WTC11 (cell line): ENCODE measurements around the gene ZNF200. TPM values are rescaled to one million over a fixed set of nuclear protein-coding genes. Genes with fewer than 3 reads are reported as not detected.
"Not testable (repeated sequence)": the region's sequence is repeated elsewhere in the genome, so short reads cannot be mapped to it uniquely, and the experiment has no call there.

ENCODE experiments used
- ATAC-seq: fragments of 200-7000 bp; cut with Tn5 transposase; 2 replicates; pipeline ENCODE4 v1.10.0; 2021; ENCODE audit warnings: mild to moderate bottlenecking, moderate library complexity
- CTCF ChIA-PET: fragments of 300-600 bp; sonication (Branson Sonifier 250); formaldehyde crosslinking; loops from one replicate; lab custom pipeline; 2021; ENCODE audit warnings: antibody characterized with exemption; lab: Charles Lee
- POLR2A ChIA-PET: fragments of 350-600 bp; sonication (Branson Sonifier 250); formaldehyde crosslinking; loops from one replicate; lab custom pipeline; 2021; ENCODE audit warnings: antibody characterized with exemption; lab: Charles Lee
- DNase-seq: peaks from one replicate; pipeline ENCODE4 v3.0.0; 2021; ENCODE audit warnings: low spot score
- H3K27ac Mint-ChIP-seq: 2 replicates; pipeline ENCODE4 v1.8.0; 2021; ENCODE audit warnings: mixed read lengths
- H3K27me3 Mint-ChIP-seq: 2 replicates; pipeline ENCODE4 v1.8.0; 2021; ENCODE audit warnings: low read depth, mild to moderate bottlenecking, moderate library complexity, mixed read lengths
- H3K36me3 Mint-ChIP-seq: 2 replicates; pipeline ENCODE4 v1.8.0; 2021; ENCODE audit warnings: mixed read lengths
- H3K4me1 Mint-ChIP-seq: 2 replicates; pipeline ENCODE4 v1.8.0; 2022; ENCODE audit warnings: mixed read lengths
- H3K4me3 Mint-ChIP-seq: 2 replicates; pipeline ENCODE4 v1.8.0; 2021; ENCODE audit warnings: mild to moderate bottlenecking, moderate library complexity, mixed read lengths
- H3K9me3 Mint-ChIP-seq: 2 replicates; pipeline ENCODE4 v1.8.0; 2021; ENCODE audit warnings: mixed read lengths
- EMX1 ChIP-seq: fragments of 250-450 bp; sonication (Bioruptor Pico); IDR thresholded peaks from 2 replicates; pipeline ENCODE4 v1.8.0; 2021; ENCODE audit warnings: mild to moderate bottlenecking
- HMGA2 ChIP-seq: fragments of 250-450 bp; sonication (Bioruptor Pico); IDR thresholded peaks from 2 replicates; pipeline ENCODE4 v1.4.0; 2021; ENCODE audit warnings: mild to moderate bottlenecking, moderate library complexity
- MXD4 ChIP-seq: fragments of 250-450 bp; sonication (Bioruptor Pico); IDR thresholded peaks from 2 replicates; pipeline ENCODE4 v1.8.0; 2021; ENCODE audit warnings: mild to moderate bottlenecking, moderate library complexity, borderline replicate concordance
- MYBL2 ChIP-seq: sonication (generic); formaldehyde crosslinking; IDR thresholded peaks from 2 replicates; pipeline ENCODE4 v1.8.1; 2023; ENCODE audit warnings: mild to moderate bottlenecking, moderate library complexity, missing genetic modification reagents
- NFATC4 ChIP-seq: fragments of 250-450 bp; sonication (Bioruptor Pico); IDR thresholded peaks from 2 replicates; pipeline ENCODE4 v1.9.0; 2021; ENCODE audit warnings: mild to moderate bottlenecking
- NFYB ChIP-seq: sonication (generic); formaldehyde crosslinking; conservative IDR thresholded peaks from 2 replicates; pipeline ENCODE4 v1.8.0; 2022; ENCODE audit warnings: low read depth, missing genetic modification reagents
- NR1H2 ChIP-seq: sonication (generic); formaldehyde crosslinking; IDR thresholded peaks from 2 replicates; pipeline ENCODE4 v1.9.0; 2021; ENCODE audit warnings: mild to moderate bottlenecking, moderate library complexity, missing genetic modification reagents
- NR3C1 ChIP-seq: sonication (generic); formaldehyde crosslinking; conservative IDR thresholded peaks from 2 replicates; pipeline ENCODE4 v1.8.1; 2023; ENCODE audit warnings: low read depth, mild to moderate bottlenecking, missing genetic modification reagents
- OVOL2 ChIP-seq: fragments of 250-450 bp; sonication (Bioruptor Pico); IDR thresholded peaks from 2 replicates; pipeline ENCODE4 v1.9.0; 2021; ENCODE audit warnings: mild to moderate bottlenecking, borderline replicate concordance
- SP1 ChIP-seq: sonication (generic); formaldehyde crosslinking; conservative IDR thresholded peaks from 2 replicates; pipeline ENCODE4 v1.8.1; 2022; ENCODE audit warnings: missing genetic modification reagents
- TCF7 ChIP-seq: sonication (generic); formaldehyde crosslinking; IDR thresholded peaks from 2 replicates; pipeline ENCODE4 v1.8.0; 2022; ENCODE audit warnings: mild to moderate bottlenecking, low read depth, missing genetic modification reagents, moderate library complexity
- ZBTB21 ChIP-seq: sonication (generic); formaldehyde crosslinking; IDR thresholded peaks from 2 replicates; pipeline ENCODE4 v1.8.1; 2023; ENCODE audit warnings: mild to moderate bottlenecking, missing genetic modification reagents, borderline replicate concordance
- ZMAT4 ChIP-seq: fragments of 250-450 bp; sonication (Bioruptor Pico); IDR thresholded peaks from 2 replicates; pipeline ENCODE4 v1.9.0; 2021; ENCODE audit warnings: mild to moderate bottlenecking
- ZNF121 ChIP-seq: sonication (generic); formaldehyde crosslinking; IDR thresholded peaks from 2 replicates; pipeline ENCODE4 v1.8.0; 2023; ENCODE audit warnings: missing genetic modification reagents
- ZNF138 ChIP-seq: sonication (generic); formaldehyde crosslinking; conservative IDR thresholded peaks from 2 replicates; pipeline ENCODE4 v1.8.1; 2022; ENCODE audit warnings: mild to moderate bottlenecking, moderate library complexity, missing genetic modification reagents
- ZNF317 ChIP-seq: sonication (generic); formaldehyde crosslinking; IDR thresholded peaks from 2 replicates; pipeline ENCODE4 v1.8.1; 2023; ENCODE audit warnings: low read depth, mild to moderate bottlenecking, moderate library complexity, missing genetic modification reagents, borderline replicate concordance
- ZNF396 ChIP-seq: fragments of 250-450 bp; sonication (Bioruptor Pico); IDR thresholded peaks from 2 replicates; pipeline ENCODE4 v1.8.0; 2021; ENCODE audit warnings: mild to moderate bottlenecking, moderate library complexity, borderline replicate concordance
- ZNF416 ChIP-seq: fragments of 250-450 bp; sonication (Bioruptor Pico); IDR thresholded peaks from 2 replicates; pipeline ENCODE4 v1.9.0; 2021; ENCODE audit warnings: mild to moderate bottlenecking, inconsistent platforms
- total RNA-seq: library from RNA; stranded (reverse); gene quantifications from 3 replicates; pipeline ENCODE4 v1.2.3, GENCODE V29; 2021
- TF ChIP-seq, protein P1 (sequence below): sonication (generic); formaldehyde crosslinking; IDR thresholded peaks from 2 replicates; pipeline ENCODE4 v1.8.0; 2022; ENCODE audit warnings: mild to moderate bottlenecking, missing genetic modification reagents
- TF ChIP-seq, protein P2 (sequence below): sonication (generic); formaldehyde crosslinking; IDR thresholded peaks from 2 replicates; pipeline ENCODE4 v1.8.1; 2022; ENCODE audit warnings: mild to moderate bottlenecking, moderate library complexity, missing genetic modification reagents
- TF ChIP-seq, protein P3 (sequence below): sonication (generic); formaldehyde crosslinking; IDR thresholded peaks from 2 replicates; pipeline ENCODE4 v1.8.1; 2022; ENCODE audit warnings: low read depth, mild to moderate bottlenecking, moderate library complexity, missing genetic modification reagents, borderline replicate concordance
- TF ChIP-seq, protein P4 (sequence below): sonication (generic); formaldehyde crosslinking; conservative IDR thresholded peaks from 2 replicates; pipeline ENCODE4 v1.8.1; 2023; ENCODE audit warnings: mild to moderate bottlenecking, low read depth, missing genetic modification reagents, moderate library complexity

ZNF200 gene
- total RNA-seq, 1 experiment from 2014 or later, result 9.7 TPM

DNA sequence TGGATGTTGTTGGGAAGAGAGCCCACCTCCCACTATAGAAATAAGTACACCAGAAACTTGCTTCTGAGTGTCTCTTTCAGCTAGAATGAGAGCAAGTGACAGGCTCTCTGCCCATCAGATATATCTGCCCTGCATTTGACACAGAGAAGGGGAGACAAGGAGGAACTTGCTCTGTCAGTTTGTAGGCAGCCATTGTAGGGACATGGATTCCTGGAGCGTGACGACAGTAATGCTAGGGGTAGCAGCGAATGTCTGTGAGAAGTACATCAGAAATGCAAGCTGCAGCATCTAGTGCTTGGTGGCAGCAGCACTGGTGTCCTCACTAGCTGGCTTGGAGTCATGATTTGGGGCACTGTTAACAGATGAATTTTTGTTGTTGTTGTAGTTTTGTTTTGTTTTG, 23.0 kb downstream of the ZNF200 start:
- Mint-ChIP-seq H3K4me3 (no peak overlapping the region), H3K36me3 (peaks cover 20% of the 10 kb centered on the region), H3K27me3 (peaks cover 51% of the 10 kb centered on the region), H3K9me3 (peaks cover 71% of the 10 kb centered on the region), H3K27ac (no peak overlapping the region), H3K4me1 (no peaks in the 10 kb centered on the region)
- ChIA-PET POLR2A (no interaction called here), CTCF (no interaction called here)
- ATAC-seq, result no peak
- no peak for TF ChIP-seq TCF7 (CRISPR knock-in tag)
- TF ChIP-seq, protein P1, sequence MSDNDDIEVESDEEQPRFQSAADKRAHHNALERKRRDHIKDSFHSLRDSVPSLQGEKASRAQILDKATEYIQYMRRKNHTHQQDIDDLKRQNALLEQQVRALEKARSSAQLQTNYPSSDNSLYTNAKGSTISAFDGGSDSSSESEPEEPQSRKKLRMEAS (CRISPR knock-in tag), result no peak
- TF ChIP-seq NR1H2 (CRISPR knock-in tag), result no peak
- TF ChIP-seq NR3C1 (CRISPR knock-in tag), result no peak
- TF ChIP-seq ZNF317 (CRISPR knock-in tag), result no peak
- no peak for TF ChIP-seq NFATC4
- no peak for TF ChIP-seq ZNF396 (CRISPR knock-in tag)
- TF ChIP-seq HMGA2, result no peak
- no peak for TF ChIP-seq ZNF138
- no peak for DNase-seq

DNA sequence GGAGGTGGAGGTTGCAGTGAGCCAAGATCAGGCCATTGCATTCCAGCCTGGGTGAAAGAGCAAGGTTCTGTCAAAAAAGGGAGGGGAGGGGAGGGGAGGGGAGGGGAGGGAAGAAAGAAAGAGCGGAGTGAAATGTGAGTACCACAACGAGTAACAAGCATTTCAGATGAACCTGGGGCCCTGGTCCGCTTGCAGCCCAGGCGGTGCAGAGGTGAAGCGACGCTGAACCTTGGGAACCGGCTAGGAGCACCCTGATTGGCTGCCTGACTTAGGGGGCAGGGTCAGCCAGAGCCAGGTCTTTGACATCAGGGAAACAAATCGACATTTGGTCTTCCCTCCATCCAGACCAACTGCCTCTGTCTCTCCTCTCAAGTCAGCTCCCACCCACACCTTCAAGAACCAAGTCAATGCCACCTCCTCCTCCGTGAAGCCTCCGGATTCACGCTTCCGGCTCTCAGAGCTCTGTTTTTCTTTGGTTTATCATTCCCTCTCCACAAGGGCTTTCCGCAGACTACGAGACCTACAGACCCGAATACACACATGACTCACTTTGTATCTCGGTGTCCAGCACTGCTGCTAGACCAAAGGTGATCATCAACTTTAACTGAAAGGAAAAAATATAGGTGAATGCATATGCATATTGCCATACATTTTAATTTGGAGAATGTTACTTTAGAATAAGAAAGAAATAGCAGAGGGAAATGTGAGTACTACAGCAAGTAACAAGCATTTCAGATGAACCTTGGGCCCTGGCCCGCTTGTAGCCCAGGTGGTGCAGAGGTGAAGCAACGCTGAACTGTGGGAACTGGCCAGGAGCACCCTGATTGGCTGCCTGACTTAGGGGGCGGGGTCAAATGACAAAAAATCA, 27.6 kb downstream of the ZNF200 start:
- ChIA-PET POLR2A (no interaction called here), CTCF (no interaction called here)
- ATAC-seq (no peak), DNase-seq (no peak)
- no peak overlapping the region for H3K27ac Mint-ChIP-seq
- no peak overlapping the region for H3K4me3 Mint-ChIP-seq
- peaks cover 73% of the 10 kb centered on the region for H3K9me3 Mint-ChIP-seq
- TF ChIP-seq, protein P2, sequence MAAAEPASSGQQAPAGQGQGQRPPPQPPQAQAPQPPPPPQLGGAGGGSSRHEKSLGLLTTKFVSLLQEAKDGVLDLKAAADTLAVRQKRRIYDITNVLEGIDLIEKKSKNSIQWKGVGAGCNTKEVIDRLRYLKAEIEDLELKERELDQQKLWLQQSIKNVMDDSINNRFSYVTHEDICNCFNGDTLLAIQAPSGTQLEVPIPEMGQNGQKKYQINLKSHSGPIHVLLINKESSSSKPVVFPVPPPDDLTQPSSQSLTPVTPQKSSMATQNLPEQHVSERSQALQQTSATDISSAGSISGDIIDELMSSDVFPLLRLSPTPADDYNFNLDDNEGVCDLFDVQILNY (CRISPR knock-in tag), result no peak
- no peak for TF ChIP-seq MYBL2 (CRISPR knock-in tag)
- TF ChIP-seq OVOL2 (CRISPR knock-in tag), result no peak
- H3K36me3 Mint-ChIP-seq, result peaks cover 36% of the 10 kb centered on the region
- no peaks in the 10 kb centered on the region for H3K4me1 Mint-ChIP-seq
- peaks cover 47% of the 10 kb centered on the region for H3K27me3 Mint-ChIP-seq

DNA sequence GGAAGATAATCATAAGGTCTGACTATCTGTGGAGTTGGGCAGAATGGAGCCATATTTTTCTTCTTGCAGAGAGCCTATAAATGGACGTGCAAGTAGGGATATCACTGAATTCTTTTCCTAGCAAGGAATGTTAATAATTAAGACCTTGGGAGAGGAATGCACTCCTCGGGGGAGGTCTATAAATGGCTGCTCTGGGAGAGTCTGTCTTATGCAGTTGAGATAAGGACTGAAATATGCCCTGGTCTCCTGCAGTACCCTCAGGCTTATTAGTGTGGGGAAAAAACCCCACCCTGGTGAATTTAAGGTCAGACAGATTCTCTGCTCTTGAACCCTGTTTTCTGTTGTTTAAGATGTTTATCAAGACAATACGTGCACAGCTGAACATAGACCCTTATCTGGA, 29.0 kb downstream of the ZNF200 start:
- ATAC-seq, H3K27ac Mint-ChIP-seq, H3K4me3 Mint-ChIP-seq, H3K4me1 Mint-ChIP-seq, POLR2A ChIA-PET, CTCF ChIA-PET, DNase-seq: not testable (repeated sequence)
- peaks cover 32% of the 10 kb centered on the region for H3K36me3 Mint-ChIP-seq
- peaks cover 63% of the 10 kb centered on the region for H3K9me3 Mint-ChIP-seq
- peaks cover 52% of the 10 kb centered on the region for H3K27me3 Mint-ChIP-seq

- peaks cover 28% of the 10 kb centered on the region for H3K36me3 Mint-ChIP-seq
- POLR2A ChIA-PET, result no interaction called here
- no peak for TF ChIP-seq SP1
- TF ChIP-seq, protein P3, sequence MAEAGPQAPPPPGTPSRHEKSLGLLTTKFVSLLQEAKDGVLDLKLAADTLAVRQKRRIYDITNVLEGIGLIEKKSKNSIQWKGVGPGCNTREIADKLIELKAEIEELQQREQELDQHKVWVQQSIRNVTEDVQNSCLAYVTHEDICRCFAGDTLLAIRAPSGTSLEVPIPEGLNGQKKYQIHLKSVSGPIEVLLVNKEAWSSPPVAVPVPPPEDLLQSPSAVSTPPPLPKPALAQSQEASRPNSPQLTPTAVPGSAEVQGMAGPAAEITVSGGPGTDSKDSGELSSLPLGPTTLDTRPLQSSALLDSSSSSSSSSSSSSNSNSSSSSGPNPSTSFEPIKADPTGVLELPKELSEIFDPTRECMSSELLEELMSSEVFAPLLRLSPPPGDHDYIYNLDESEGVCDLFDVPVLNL (CRISPR knock-in tag), result no peak
- no peak for TF ChIP-seq EMX1 (CRISPR knock-in tag)
- TF ChIP-seq MXD4 (CRISPR knock-in tag), result no peak
- no peak for TF ChIP-seq NFYB
- TF ChIP-seq, protein P1 (CRISPR knock-in tag), result no peak
- no peak for TF ChIP-seq ZMAT4 (CRISPR knock-in tag)
- no peak for TF ChIP-seq ZNF416 (CRISPR knock-in tag)
- no peak for TF ChIP-seq ZNF121
- TF ChIP-seq NR3C1 (CRISPR knock-in tag), result no peak
- TF ChIP-seq ZBTB21, result no peak
- TF ChIP-seq, protein P4, sequence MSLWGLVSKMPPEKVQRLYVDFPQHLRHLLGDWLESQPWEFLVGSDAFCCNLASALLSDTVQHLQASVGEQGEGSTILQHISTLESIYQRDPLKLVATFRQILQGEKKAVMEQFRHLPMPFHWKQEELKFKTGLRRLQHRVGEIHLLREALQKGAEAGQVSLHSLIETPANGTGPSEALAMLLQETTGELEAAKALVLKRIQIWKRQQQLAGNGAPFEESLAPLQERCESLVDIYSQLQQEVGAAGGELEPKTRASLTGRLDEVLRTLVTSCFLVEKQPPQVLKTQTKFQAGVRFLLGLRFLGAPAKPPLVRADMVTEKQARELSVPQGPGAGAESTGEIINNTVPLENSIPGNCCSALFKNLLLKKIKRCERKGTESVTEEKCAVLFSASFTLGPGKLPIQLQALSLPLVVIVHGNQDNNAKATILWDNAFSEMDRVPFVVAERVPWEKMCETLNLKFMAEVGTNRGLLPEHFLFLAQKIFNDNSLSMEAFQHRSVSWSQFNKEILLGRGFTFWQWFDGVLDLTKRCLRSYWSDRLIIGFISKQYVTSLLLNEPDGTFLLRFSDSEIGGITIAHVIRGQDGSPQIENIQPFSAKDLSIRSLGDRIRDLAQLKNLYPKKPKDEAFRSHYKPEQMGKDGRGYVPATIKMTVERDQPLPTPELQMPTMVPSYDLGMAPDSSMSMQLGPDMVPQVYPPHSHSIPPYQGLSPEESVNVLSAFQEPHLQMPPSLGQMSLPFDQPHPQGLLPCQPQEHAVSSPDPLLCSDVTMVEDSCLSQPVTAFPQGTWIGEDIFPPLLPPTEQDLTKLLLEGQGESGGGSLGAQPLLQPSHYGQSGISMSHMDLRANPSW (CRISPR knock-in tag), result no peak
These were observed 31.9 kb downstream of the ZNF200 start for GRCh38 chr16:3202903-3203539.

More at GRCh38 chr16:3202903-3203539, 31.9 kb downstream of the ZNF200 start:
- Mint-ChIP-seq H3K4me3 (no peak overlapping the region), H3K4me1 (no peaks in the 10 kb centered on the region), H3K27me3 (peaks cover 66% of the 10 kb centered on the region), H3K27ac (no peak overlapping the region), H3K9me3 (peaks cover 46% of the 10 kb centered on the region)
- no peak for DNase-seq
- CTCF ChIA-PET, result no interaction called here
- ATAC-seq, result no peak
